ENCODE measurements around the gene CWC25. TPM values are rescaled to one million over a fixed set of nuclear protein-coding genes. Genes with fewer than 3 reads are reported as not detected.
A peak's percentile ranks its signal among the peaks of the same experiment; 100 is the strongest.

The CWC25 gene
- total and polyA plus RNA-seq, 9 of the 15 experiments (the other 6 are each of a cell fraction or from before 2014, with no cell fraction given) = 16.5 to 27.4 (median 23.0) TPM

DNA sequence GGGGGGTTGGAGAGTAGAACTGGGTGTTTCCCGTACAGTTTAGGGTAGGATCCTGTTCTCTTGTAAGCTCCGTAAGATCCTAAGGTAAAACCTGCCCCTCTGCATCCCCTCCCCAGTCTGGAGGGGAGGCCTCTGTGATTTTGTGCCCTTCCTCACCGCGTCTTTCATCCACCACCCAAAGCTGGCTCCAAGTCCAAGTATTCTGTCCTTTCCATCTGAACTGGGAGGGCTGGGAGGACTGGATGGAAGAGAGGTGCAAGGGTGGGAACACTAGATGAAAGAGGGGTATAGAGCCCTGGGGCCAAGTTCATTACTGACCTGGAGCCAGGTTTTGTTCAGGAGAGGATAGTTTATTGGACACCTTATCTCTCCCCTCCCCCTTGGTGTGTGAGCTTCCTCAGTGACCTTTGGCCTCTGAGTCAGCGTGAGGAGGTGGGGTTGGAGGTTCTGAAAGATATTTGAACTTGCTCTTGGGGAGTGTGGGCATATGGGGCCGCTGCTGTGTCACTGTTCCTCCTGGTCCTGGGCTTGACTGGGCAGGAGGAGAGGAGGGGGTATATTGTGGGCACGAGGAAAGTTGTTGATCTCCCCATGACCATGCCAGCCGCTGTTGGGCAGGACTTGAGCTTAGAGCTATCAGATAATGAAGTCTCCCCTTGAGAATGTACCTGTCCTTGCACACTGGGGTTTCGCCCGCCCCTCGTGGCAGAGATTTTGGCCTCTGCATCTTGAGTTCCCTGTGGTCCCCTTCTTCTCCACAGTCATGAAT is 46.3 kb upstream of the CWC25 start (continued):
- TF ChIP-seq, protein P1, sequence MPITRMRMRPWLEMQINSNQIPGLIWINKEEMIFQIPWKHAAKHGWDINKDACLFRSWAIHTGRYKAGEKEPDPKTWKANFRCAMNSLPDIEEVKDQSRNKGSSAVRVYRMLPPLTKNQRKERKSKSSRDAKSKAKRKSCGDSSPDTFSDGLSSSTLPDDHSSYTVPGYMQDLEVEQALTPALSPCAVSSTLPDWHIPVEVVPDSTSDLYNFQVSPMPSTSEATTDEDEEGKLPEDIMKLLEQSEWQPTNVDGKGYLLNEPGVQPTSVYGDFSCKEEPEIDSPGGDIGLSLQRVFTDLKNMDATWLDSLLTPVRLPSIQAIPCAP (CRISPR knock-in tag; IDR thresholded peaks at IDR 0.05; ENCODE audit: borderline replicate concordance) = no peak
- TF ChIP-seq NRF1 (conservative IDR thresholded peaks at IDR 0.05 in 1 of 2, IDR thresholded peaks at IDR 0.05 in 1 of 2) = 0 out of 4 replicates have a peak, but pooled peaks have one; percentile 23 to 40
- TF ChIP-seq CBFA2T3 (IDR thresholded peaks at IDR 0.05) = peak; percentile 60
- no peak for TF ChIP-seq STAG1 (CRISPR knock-in tag; IDR thresholded peaks at IDR 0.05; ENCODE audit: borderline replicate concordance)
- 0 out of 2 replicates have a peak, but pooled peaks have one; percentile 13 for TF ChIP-seq TAL1 (IDR thresholded peaks at IDR 0.05)
- TF ChIP-seq, protein P2, sequence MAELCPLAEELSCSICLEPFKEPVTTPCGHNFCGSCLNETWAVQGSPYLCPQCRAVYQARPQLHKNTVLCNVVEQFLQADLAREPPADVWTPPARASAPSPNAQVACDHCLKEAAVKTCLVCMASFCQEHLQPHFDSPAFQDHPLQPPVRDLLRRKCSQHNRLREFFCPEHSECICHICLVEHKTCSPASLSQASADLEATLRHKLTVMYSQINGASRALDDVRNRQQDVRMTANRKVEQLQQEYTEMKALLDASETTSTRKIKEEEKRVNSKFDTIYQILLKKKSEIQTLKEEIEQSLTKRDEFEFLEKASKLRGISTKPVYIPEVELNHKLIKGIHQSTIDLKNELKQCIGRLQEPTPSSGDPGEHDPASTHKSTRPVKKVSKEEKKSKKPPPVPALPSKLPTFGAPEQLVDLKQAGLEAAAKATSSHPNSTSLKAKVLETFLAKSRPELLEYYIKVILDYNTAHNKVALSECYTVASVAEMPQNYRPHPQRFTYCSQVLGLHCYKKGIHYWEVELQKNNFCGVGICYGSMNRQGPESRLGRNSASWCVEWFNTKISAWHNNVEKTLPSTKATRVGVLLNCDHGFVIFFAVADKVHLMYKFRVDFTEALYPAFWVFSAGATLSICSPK (IDR thresholded peaks at IDR 0.05; ENCODE audit: borderline replicate concordance) = no peak
- no peak for TF ChIP-seq SNIP1 (IDR thresholded peaks at IDR 0.05; ENCODE audit: low read depth)
- TF ChIP-seq, protein P3, sequence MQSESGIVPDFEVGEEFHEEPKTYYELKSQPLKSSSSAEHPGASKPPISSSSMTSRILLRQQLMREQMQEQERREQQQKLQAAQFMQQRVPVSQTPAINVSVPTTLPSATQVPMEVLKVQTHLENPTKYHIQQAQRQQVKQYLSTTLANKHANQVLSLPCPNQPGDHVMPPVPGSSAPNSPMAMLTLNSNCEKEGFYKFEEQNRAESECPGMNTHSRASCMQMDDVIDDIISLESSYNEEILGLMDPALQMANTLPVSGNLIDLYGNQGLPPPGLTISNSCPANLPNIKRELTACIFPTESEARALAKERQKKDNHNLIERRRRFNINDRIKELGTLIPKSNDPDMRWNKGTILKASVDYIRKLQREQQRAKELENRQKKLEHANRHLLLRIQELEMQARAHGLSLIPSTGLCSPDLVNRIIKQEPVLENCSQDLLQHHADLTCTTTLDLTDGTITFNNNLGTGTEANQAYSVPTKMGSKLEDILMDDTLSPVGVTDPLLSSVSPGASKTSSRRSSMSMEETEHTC (IDR thresholded peaks at IDR 0.05) = no peak
- TF ChIP-seq FOSL1 (tag; conservative IDR thresholded peaks at IDR 0.05) = peak; percentile 95
- TF ChIP-seq NR2C2 (CRISPR knock-in tag; IDR thresholded peaks at IDR 0.05) = peak; percentile 94
- peak; percentile 99 for TF ChIP-seq NR2C2 (tag; IDR thresholded peaks at IDR 0.05)
- TF ChIP-seq JUND (IDR thresholded peaks at IDR 0.05; ENCODE audit: borderline replicate concordance, low read depth, low read length) = peak; percentile 99
- TF ChIP-seq JUND (tag; IDR thresholded peaks at IDR 0.05; ENCODE audit: borderline replicate concordance, low read depth, low read length) = peak; percentile 98; the same call in 2 of the 3 replicates
- TF ChIP-seq RHOXF2B (CRISPR knock-in tag; conservative IDR thresholded peaks at IDR 0.05) = no peak
- TF ChIP-seq NBN (IDR thresholded peaks at IDR 0.05; ENCODE audit: low read depth) = peak; percentile 56; the same call in 1 of the 2 replicates
- TF ChIP-seq STAT5A (IDR thresholded peaks at IDR 0.05; ENCODE audit: borderline replicate concordance, low read length) = peak; percentile 12; the same call in 1 of the 2 replicates
- no peak for TF ChIP-seq MCM2 (IDR thresholded peaks at IDR 0.05; ENCODE audit: low read depth)
- peak; percentile 72 for TF ChIP-seq CHD4 (IDR thresholded peaks at IDR 0.05; ENCODE audit: insufficient read depth, insufficient replicate concordance, low read depth, low read length, poor library complexity, severe bottlenecking)
- TF ChIP-seq ZKSCAN1 (IDR thresholded peaks at IDR 0.05; ENCODE audit: low read depth, low read length) = no peak
- no peak for TF ChIP-seq ZNF589 (CRISPR knock-in tag; IDR thresholded peaks at IDR 0.05; ENCODE audit: low read depth)
- TF ChIP-seq U2AF1 (optimal IDR thresholded peaks at IDR 0.05; ENCODE audit: low read depth, low read length) = no peak
- no peak for TF ChIP-seq ZNF184 (CRISPR knock-in tag; IDR thresholded peaks at IDR 0.05)
- no peak for TF ChIP-seq ZNF785 (CRISPR knock-in tag; IDR thresholded peaks at IDR 0.05)
- TF ChIP-seq MTF1 (CRISPR knock-in tag; IDR thresholded peaks at IDR 0.05; ENCODE audit: borderline replicate concordance) = no peak
- no peak for TF ChIP-seq ESRRA (IDR thresholded peaks at IDR 0.05; ENCODE audit: borderline replicate concordance, low read depth)

All from K562 (cell line).